Anterior cingulate cortex (tissue), 58 donors: ENCODE data around the gene MTERF4.

ENCODE experiments used
- DNase-seq, 58 donors: peaks; one replicate each; lab custom pipeline; 2025; lab: John Stamatoyannopoulos, UW

The MTERF4 gene

GRCh38 chr2:241135737-241136136, 33.6 kb upstream of the MTERF4 start:
- DNase-seq: peak in 12 of 58 donors; percentile 4 to 33 (median 16)

- no peak for DNase-seq
Measured at GRCh38 chr2:241134711-241135110, 32.6 kb upstream of the MTERF4 start.

GRCh38 chr2:241133436-241133820, 31.3 kb upstream of the MTERF4 start:
- no peak for DNase-seq

- DNase-seq: no peak
Measured at GRCh38 chr2:241132538-241133435, 30.7 kb upstream of the MTERF4 start.

- DNase-seq: no peak
Measured at GRCh38 chr2:241131531-241131930, 29.4 kb upstream of the MTERF4 start.

GRCh38 chr2:241130316-241130715, 28.2 kb upstream of the MTERF4 start:
- no peak for DNase-seq

- DNase-seq: no peak
Measured at GRCh38 chr2:241129086-241129871, 27.2 kb upstream of the MTERF4 start.

- DNase-seq: no peak
Measured at GRCh38 chr2:241128266-241128665, 26.2 kb upstream of the MTERF4 start.

GRCh38 chr2:241126771-241127202, 24.7 kb upstream of the MTERF4 start:
- no peak for DNase-seq

GRCh38 chr2:241126201-241126611, 24.1 kb upstream of the MTERF4 start:
- DNase-seq: no peak

- no peak for DNase-seq
Measured at GRCh38 chr2:241125626-241126025, 23.5 kb upstream of the MTERF4 start.

- DNase-seq: peak in 36 of 58 donors; percentile 6 to 78 (median 32)
Measured at GRCh38 chr2:241123816-241124536, 21.9 kb upstream of the MTERF4 start.

- DNase-seq: no peak
Measured at GRCh38 chr2:241122376-241123002, 20.4 kb upstream of the MTERF4 start.

- DNase-seq: no peak
Measured at GRCh38 chr2:241121008-241121407, 18.9 kb upstream of the MTERF4 start.

GRCh38 chr2:241120440-241120839, 18.4 kb upstream of the MTERF4 start:
- DNase-seq: no peak

- DNase-seq: no peak
Measured at GRCh38 chr2:241118737-241119505, 16.8 kb upstream of the MTERF4 start.

- DNase-seq: no peak
Measured at GRCh38 chr2:241116606-241117560, 14.8 kb upstream of the MTERF4 start.

GRCh38 chr2:241115361-241115760, 13.3 kb upstream of the MTERF4 start:
- no peak for DNase-seq
